VCaP (cell line): ENCODE data around the gene ORC3.

Experiments
- H3K27ac ChIP-seq: fragments of 450-650 bp; 2 replicates; pipeline ENCODE4 v1.5.1; 2017
- CTCF ChIP-seq: fragments of 450-650 bp; conservative IDR thresholded peaks from 2 replicates; pipeline ENCODE4 v1.5.1; 2017; ENCODE audit warnings: mild to moderate bottlenecking, moderate library complexity

The ORC3 gene

GRCh38 chr6:87645080-87645479, 55.1 kb downstream of the ORC3 start:
- no peak for TF ChIP-seq CTCF
- no peak overlapping the region for H3K27ac ChIP-seq

- TF ChIP-seq CTCF: no peak
- H3K27ac ChIP-seq: no peak overlapping the region
These were observed 63.4 kb downstream of the ORC3 start for GRCh38 chr6:87653074-87653962.

- TF ChIP-seq CTCF: no peak
- H3K27ac ChIP-seq: no peak overlapping the region
These were observed 64.2 kb downstream of the ORC3 start for GRCh38 chr6:87654122-87654521.

- H3K27ac ChIP-seq: no peak overlapping the region
- no peak for TF ChIP-seq CTCF
These were observed 65.0 kb downstream of the ORC3 start for GRCh38 chr6:87654875-87655454.

GRCh38 chr6:87655824-87656223, 65.9 kb downstream of the ORC3 start:
- no peak for TF ChIP-seq CTCF
- H3K27ac ChIP-seq: no peak overlapping the region

- TF ChIP-seq CTCF: no peak
- no peak overlapping the region for H3K27ac ChIP-seq
These were observed 66.9 kb downstream of the ORC3 start for GRCh38 chr6:87656857-87657256.

- TF ChIP-seq CTCF: no peak
- no peak overlapping the region for H3K27ac ChIP-seq
These were observed 68.6 kb downstream of the ORC3 start for GRCh38 chr6:87658516-87658915.
